Hepatocyte (in vitro differentiated cells): Measurements from ENCODE around the gene GCA. TPM values are rescaled to one million over a fixed set of nuclear protein-coding genes. Genes with fewer than 3 reads are reported as not detected.

Experiments
- DNase-seq: peaks from one replicate; pipeline ENCODE4 v3.0.0-alpha.2; 2016; ENCODE audit warnings: low spot score
- H2AFZ ChIP-seq: fragments of 200-600 bp; sonication (generic); 2 replicates; pipeline ENCODE4 v1.6.0; 2016; ENCODE audit warnings: antibody characterized with exemption, mild to moderate bottlenecking
- H3K27ac ChIP-seq: fragments of 200-600 bp; sonication (generic); 2 replicates; pipeline ENCODE4 v1.5.1; 2016; ENCODE audit warnings: mild to moderate bottlenecking
- H3K27me3 ChIP-seq: fragments of 200-600 bp; sonication (generic); 2 replicates; pipeline ENCODE4 v1.6.1; 2016
- H3K36me3 ChIP-seq: fragments of 200-600 bp; sonication (generic); replicated peaks from 2 replicates; pipeline ENCODE4 v1.5.1; 2016; ENCODE audit warnings: low read depth; ENCODE audit not compliant: insufficient read depth
- H3K4me1 ChIP-seq: fragments of 200-600 bp; sonication (generic); 2 replicates; pipeline ENCODE4 v1.5.1; 2016; ENCODE audit warnings: mild to moderate bottlenecking, moderate library complexity; ENCODE audit not compliant: insufficient read depth
- H3K4me2 ChIP-seq: fragments of 200-600 bp; sonication (generic); 2 replicates; pipeline ENCODE4 v1.6.0; 2016
- H3K4me3 ChIP-seq: fragments of 200-600 bp; sonication (generic); 2 replicates; pipeline ENCODE4 v1.5.1; 2016; ENCODE audit warnings: mild to moderate bottlenecking
- H3K79me2 ChIP-seq: fragments of 200-600 bp; sonication (generic); 2 replicates; pipeline ENCODE4 v1.6.0; 2017; ENCODE audit warnings: mild to moderate bottlenecking
- H3K9me2 ChIP-seq: fragments of 200-600 bp; sonication (generic); replicated peaks from 2 replicates; pipeline ENCODE4 v1.6.0; 2017; ENCODE audit warnings: mild to moderate bottlenecking; ENCODE audit not compliant: insufficient read depth
- H3K9me3 ChIP-seq: fragments of 200-600 bp; sonication (generic); 2 replicates; pipeline ENCODE4 v1.5.1; 2016; ENCODE audit warnings: low read depth, mild to moderate bottlenecking
- H4K20me1 ChIP-seq: fragments of 200-600 bp; sonication (generic); 2 replicates; pipeline ENCODE4 v1.6.0; 2016; ENCODE audit warnings: mild to moderate bottlenecking; ENCODE audit not compliant: insufficient read depth, poor library complexity, severe bottlenecking
- CTCF ChIP-seq: fragments of 200-600 bp; sonication (generic); IDR thresholded peaks from 2 replicates; pipeline ENCODE4 v1.5.1; 2016; ENCODE audit warnings: antibody characterized with exemption, mild to moderate bottlenecking; ENCODE audit not compliant: poor library complexity
- EZH2 ChIP-seq: fragments of 200-600 bp; sonication (generic); IDR thresholded peaks from 2 replicates; pipeline ENCODE4 v1.6.1; 2016; ENCODE audit warnings: antibody characterized with exemption, mild to moderate bottlenecking, borderline replicate concordance
- EZH2phosphoT487 ChIP-seq: fragments of 200-600 bp; sonication (generic); IDR thresholded peaks from one replicate; pipeline ENCODE4 v1.6.1; 2018; ENCODE audit warnings: antibody characterized with exemption, mild to moderate bottlenecking, low read depth, moderate library complexity; ENCODE audit not compliant: unreplicated experiment, severe bottlenecking
- WGBS: methylation state at CpG from one replicate; pipeline ENCODE4 v1.1.6; 2016; ENCODE audit warnings: low lambda C conversion rate; ENCODE audit errors: missing lambda C conversion rate; 5-methylcytosine and 5-hydroxymethylcytosine counted together
- polyA plus RNA-seq: library from polyadenylated mRNA; unstranded; fragments of >200 nt; fragmentation: Nextera tagmentation; extraction: Ambion mirVana; gene quantifications from 2 replicates; pipeline ENCODE4 v1.2.1, GENCODE V29; 2016
- total RNA-seq: library from RNA; depleted of rRNA; stranded (reverse); fragments of >200 nt; gene quantifications from 2 replicates; pipeline ENCODE4 v1.2.3, GENCODE V29; 2014

GCA gene
- total and polyA plus RNA-seq, 2 experiments from 2014 or later: 29.2 to 43.2 TPM

GRCh38 chr2:162298669-162299335 lies 45.1 kb upstream of the GCA start:
- Histone ChIP-seq H3K79me2 (no peaks in the 10 kb centered on the region), H2AFZ (no peak overlapping the region), H3K36me3 (no peaks in the 10 kb centered on the region), H3K9me3 (no peaks in the 10 kb centered on the region), H3K4me3 (no peak overlapping the region), H4K20me1 (no peaks in the 10 kb centered on the region), H3K27ac (no peak overlapping the region), H3K9me2 (no peaks in the 10 kb centered on the region), H3K4me2 (no peak overlapping the region), H3K4me1 (no peaks in the 10 kb centered on the region), H3K27me3 (no peaks in the 10 kb centered on the region)
- TF ChIP-seq EZH2: no peak
- no peak for TF ChIP-seq EZH2phosphoT487
- 94% methylated on average over 9 of the region's 9 CpGs for WGBS
- DNase-seq: no peak

- Histone ChIP-seq H3K9me2 (no peaks in the 10 kb centered on the region), H3K36me3 (no peaks in the 10 kb centered on the region), H4K20me1 (no peaks in the 10 kb centered on the region), H3K27ac (no peak overlapping the region), H3K27me3 (no peaks in the 10 kb centered on the region), H3K4me1 (no peaks in the 10 kb centered on the region), H3K4me3 (no peak overlapping the region), H3K4me2 (no peak overlapping the region), H3K9me3 (no peaks in the 10 kb centered on the region), H3K79me2 (no peaks in the 10 kb centered on the region), H2AFZ (no peak overlapping the region)
- no peak for DNase-seq
- TF ChIP-seq EZH2: no peak
- TF ChIP-seq CTCF: no peak
- TF ChIP-seq EZH2phosphoT487: no peak
Measured at GRCh38 chr2:162300266-162300665, 43.7 kb upstream of the GCA start.

GRCh38 chr2:162301151-162301804 lies 42.7 kb upstream of the GCA start:
- no peaks in the 10 kb centered on the region for H3K4me1 ChIP-seq
- TF ChIP-seq EZH2 (no peak), EZH2phosphoT487 (no peak), CTCF (peak; percentile 95)
- no peaks in the 10 kb centered on the region for H4K20me1 ChIP-seq
- no peaks in the 10 kb centered on the region for H3K9me3 ChIP-seq
- H3K4me2 ChIP-seq: peak overlapping the region; percentile 53
- H3K36me3 ChIP-seq: no peaks in the 10 kb centered on the region
- peak; percentile 78 for DNase-seq
- H3K4me3 ChIP-seq: no peak overlapping the region
- H3K27me3 ChIP-seq: no peaks in the 10 kb centered on the region
- no peaks in the 10 kb centered on the region for H3K79me2 ChIP-seq
- H3K9me2 ChIP-seq: no peaks in the 10 kb centered on the region
- no peak overlapping the region for H2AFZ ChIP-seq
- WGBS: 14% methylated on average over 6 of the region's 6 CpGs
- H3K27ac ChIP-seq: no peak overlapping the region

GRCh38 chr2:162301877-162302276 lies 42.1 kb upstream of the GCA start:
- Histone ChIP-seq H3K9me3 (no peaks in the 10 kb centered on the region), H3K36me3 (no peaks in the 10 kb centered on the region), H3K27me3 (no peaks in the 10 kb centered on the region), H3K9me2 (no peaks in the 10 kb centered on the region), H3K4me3 (no peak overlapping the region), H3K4me2 (no peak overlapping the region), H3K4me1 (no peaks in the 10 kb centered on the region), H3K79me2 (no peaks in the 10 kb centered on the region), H4K20me1 (no peaks in the 10 kb centered on the region), H3K27ac (no peak overlapping the region), H2AFZ (no peak overlapping the region)
- DNase-seq: no peak
- WGBS: 71% methylated on average over 1 of the region's 1 CpG
- TF ChIP-seq EZH2phosphoT487 (no peak), CTCF (no peak), EZH2 (no peak)
